K562 (cell line): ENCODE measurements around the gene NFS1.

Experiments used
- EGR1 ChIP-seq: fragments of 450-650 bp; conservative IDR thresholded peaks from 2 replicates; pipeline ENCODE4 v1.6.1; 2017; ENCODE audit warnings: mild to moderate bottlenecking
- HIVEP1 ChIP-seq: fragments of 250-450 bp; sonication (Bioruptor Pico); IDR thresholded peaks from 2 replicates; pipeline ENCODE4 v1.4.0; 2020; ENCODE audit warnings: mild to moderate bottlenecking
- PHF21A ChIP-seq: fragments of 450-650 bp; IDR thresholded peaks from 2 replicates; pipeline ENCODE4 v1.6.1; 2017; ENCODE audit warnings: low read depth, borderline replicate concordance
- ZNF79 ChIP-seq: fragments of 250-450 bp; sonication (Bioruptor Pico); IDR thresholded peaks from 2 replicates; pipeline ENCODE4 v1.4.0; 2020; ENCODE audit warnings: low read depth, mild to moderate bottlenecking, moderate library complexity

- TF ChIP-seq HIVEP1 (CRISPR knock-in tag) (no peak), PHF21A (no peak), ZNF79 (CRISPR knock-in tag) (no peak), EGR1 (no peak)
Measured at GRCh38 chr20:35734374-35734773, 35.2 kb upstream of the NFS1 start.
